Cardiac muscle cell (in vitro differentiated cells and primary cell): Measurements from ENCODE around the gene NHSL2. TPM values are rescaled to one million over a fixed set of nuclear protein-coding genes. Genes with fewer than 3 reads are reported as not detected.

Experiments used
- DNase-seq, 2 donors: peaks; one replicate each; pipeline versions ENCODE4 v3.0.0 to v3.0.0-alpha.2; 2010 to 2017; ENCODE audit warnings: low read depth in 1 of 2, low spot score in 1 of 2
- H3K27ac ChIP-seq: fragments of 200-600 bp; sonication (generic); 2 replicates; pipeline ENCODE4 v1.5.1; 2016
- H3K27me3 ChIP-seq: fragments of 200-600 bp; sonication (generic); 2 replicates; pipeline ENCODE4 v1.6.0; 2016; ENCODE audit warnings: control low read depth
- H3K36me3 ChIP-seq: fragments of 200-600 bp; sonication (generic); 2 replicates; pipeline ENCODE4 v1.5.1; 2016; ENCODE audit warnings: control low read depth
- H3K4me1 ChIP-seq: fragments of 200-600 bp; sonication (generic); 2 replicates; pipeline ENCODE4 v1.8.1; 2017; ENCODE audit warnings: low read depth, mild to moderate bottlenecking, mixed run types
- H3K4me3 ChIP-seq: fragments of 200-600 bp; sonication (generic); 2 replicates; pipeline ENCODE4 v1.5.1; 2016; ENCODE audit warnings: mild to moderate bottlenecking
- H3K9me3 ChIP-seq: fragments of 200-600 bp; sonication (generic); 2 replicates; pipeline ENCODE4 v1.5.1; 2017; ENCODE audit warnings: low read depth, mild to moderate bottlenecking, control low read depth
- CTCF ChIP-seq: IDR thresholded peaks from 2 replicates; pipeline ENCODE4 v1.5.1; 2012; ENCODE audit warnings: low read depth, mild to moderate bottlenecking, low read length
- polyA plus RNA-seq: library from polyadenylated mRNA; unstranded; fragments of >200 nt; fragmentation: Nextera tagmentation; extraction: Ambion mirVana; gene quantifications from 2 replicates; pipeline ENCODE4 v1.2.1, GENCODE V29; 2016
- total RNA-seq: library from RNA; depleted of rRNA; stranded (reverse); fragments of >200 nt; gene quantifications from 2 replicates; pipeline ENCODE4 v1.2.3, GENCODE V29; 2016

NHSL2 gene
- total and polyA plus RNA-seq, 2 experiments from 2014 or later: 6.6 to 7.9 TPM

GRCh38 chrX:72001471-72001870 lies 90.8 kb downstream of the NHSL2 start:
- Histone ChIP-seq H3K4me1 (no peaks in the 10 kb centered on the region), H3K4me3 (no peak overlapping the region), H3K36me3 (no peaks in the 10 kb centered on the region), H3K9me3 (no peaks in the 10 kb centered on the region), H3K27me3 (no peaks in the 10 kb centered on the region), H3K27ac (no peak overlapping the region)
- TF ChIP-seq CTCF: no peak
- no peak for DNase-seq

GRCh38 chrX:72001906-72002305 lies 91.3 kb downstream of the NHSL2 start:
- Histone ChIP-seq H3K9me3 (no peaks in the 10 kb centered on the region), H3K4me1 (no peaks in the 10 kb centered on the region), H3K27ac (no peak overlapping the region), H3K27me3 (no peaks in the 10 kb centered on the region), H3K36me3 (no peaks in the 10 kb centered on the region), H3K4me3 (no peak overlapping the region)
- no peak for DNase-seq
- no peak for TF ChIP-seq CTCF

GRCh38 chrX:72002875-72003274 lies 92.2 kb downstream of the NHSL2 start:
- no peaks in the 10 kb centered on the region for H3K4me1 ChIP-seq
- no peak overlapping the region for H3K4me3 ChIP-seq
- H3K36me3 ChIP-seq: no peaks in the 10 kb centered on the region
- H3K9me3 ChIP-seq: no peaks in the 10 kb centered on the region
- no peak for TF ChIP-seq CTCF
- H3K27me3 ChIP-seq: no peaks in the 10 kb centered on the region
- no peak for DNase-seq
- no peak overlapping the region for H3K27ac ChIP-seq

- no peaks in the 10 kb centered on the region for H3K4me1 ChIP-seq
- no peak overlapping the region for H3K4me3 ChIP-seq
- H3K27ac ChIP-seq: peak overlapping the region; percentile 21
- no peaks in the 10 kb centered on the region for H3K27me3 ChIP-seq
- no peaks in the 10 kb centered on the region for H3K36me3 ChIP-seq
- peak; percentile 52 to 59 for DNase-seq
- peak; percentile 22 for TF ChIP-seq CTCF
- H3K9me3 ChIP-seq: no peaks in the 10 kb centered on the region
Observed at GRCh38 chrX:72003811-72004750, 93.4 kb downstream of the NHSL2 start.

- no peaks in the 10 kb centered on the region for H3K36me3 ChIP-seq
- no peak for DNase-seq
- no peak overlapping the region for H3K27ac ChIP-seq
- H3K4me1 ChIP-seq: no peaks in the 10 kb centered on the region
- no peak overlapping the region for H3K4me3 ChIP-seq
- H3K9me3 ChIP-seq: no peaks in the 10 kb centered on the region
- no peaks in the 10 kb centered on the region for H3K27me3 ChIP-seq
- TF ChIP-seq CTCF: no peak
Observed at GRCh38 chrX:72005046-72005445, 94.4 kb downstream of the NHSL2 start.
